AML-193 (cell line): Measurements from ENCODE around the gene CCDC142.
"Not testable (repeated sequence)": the region's sequence is repeated elsewhere in the genome, so short reads cannot be mapped to it uniquely, and the experiment has no call there.

Experiments
- DNase-seq, 2 experiments: peaks; one replicate each; lab custom pipeline; 2025; lab: John Stamatoyannopoulos, UW

The CCDC142 gene

DNA sequence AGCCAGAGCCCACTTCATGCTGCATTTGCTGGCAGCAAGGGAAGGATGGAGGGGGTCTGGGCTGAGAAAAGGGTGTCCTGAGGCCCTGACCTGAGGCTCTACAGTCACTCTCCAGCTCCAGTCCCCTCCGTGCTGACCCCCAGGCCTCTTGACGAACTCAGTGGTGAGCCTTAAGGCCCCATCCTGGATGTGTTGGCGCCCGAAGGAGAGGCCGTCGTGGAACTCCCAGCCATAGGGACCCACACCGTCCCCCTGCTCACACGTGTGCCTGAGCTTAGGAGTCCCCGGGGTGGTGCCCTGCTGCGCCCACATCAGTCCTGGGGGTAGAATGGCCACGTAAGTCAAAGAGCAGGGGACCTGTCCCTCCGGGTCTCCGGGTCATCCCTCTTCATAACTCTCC is 18.4 kb downstream of the CCDC142 start:
- no peak for DNase-seq

DNA sequence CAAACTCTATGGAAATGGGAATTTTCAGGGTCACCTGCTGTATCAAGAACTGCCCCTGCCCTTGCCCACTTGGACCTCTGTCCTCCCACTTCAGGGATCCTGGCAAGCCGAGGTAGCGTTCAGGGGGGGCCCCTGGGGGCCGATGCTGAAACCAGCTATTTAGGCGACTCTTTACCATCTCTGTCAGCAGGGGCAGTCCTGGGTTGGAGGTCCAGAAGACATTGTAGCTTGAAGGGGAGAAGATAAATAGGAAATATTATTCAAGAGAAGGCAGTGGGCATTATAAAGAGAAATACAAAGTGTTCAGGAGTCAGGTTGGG is 20.1 kb downstream of the CCDC142 start:
- no peak for DNase-seq

DNA sequence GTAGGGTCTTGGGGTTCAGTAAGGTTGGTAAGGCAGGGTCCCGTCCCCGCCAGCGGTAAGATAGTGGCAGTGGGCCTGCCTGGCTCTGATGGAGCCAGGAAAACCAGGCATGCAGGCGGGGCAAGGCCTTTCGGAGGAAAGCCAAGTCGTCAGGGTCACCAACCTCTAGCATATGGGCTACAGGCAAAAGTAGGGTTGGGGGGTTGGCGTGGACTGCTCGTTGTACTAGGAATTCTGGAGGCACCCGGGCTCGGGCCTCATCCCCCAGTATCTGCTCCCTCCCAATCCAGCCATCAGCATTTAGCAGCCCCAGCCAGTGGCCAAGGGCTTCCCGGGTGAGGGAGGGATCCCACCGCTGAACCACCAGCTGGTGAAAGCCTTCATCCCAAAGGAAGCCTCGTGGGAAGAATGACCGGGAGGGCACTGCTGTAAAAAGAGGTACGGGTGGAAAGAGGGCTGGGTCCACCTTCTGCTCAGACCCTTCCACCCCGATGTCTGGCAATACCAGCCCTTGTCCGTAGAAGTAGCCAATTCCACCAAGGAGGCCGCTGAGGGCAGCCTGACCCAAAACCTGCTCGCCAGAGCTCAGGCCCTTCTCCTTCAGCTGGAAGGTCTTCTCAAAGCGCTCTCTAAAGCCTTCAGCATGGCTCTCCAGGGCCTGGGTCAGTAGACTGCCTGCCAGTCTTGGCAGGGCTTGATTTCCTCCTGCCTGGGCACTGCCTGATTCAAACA is 20.6 kb downstream of the CCDC142 start:
- DNase-seq: no peak

DNA sequence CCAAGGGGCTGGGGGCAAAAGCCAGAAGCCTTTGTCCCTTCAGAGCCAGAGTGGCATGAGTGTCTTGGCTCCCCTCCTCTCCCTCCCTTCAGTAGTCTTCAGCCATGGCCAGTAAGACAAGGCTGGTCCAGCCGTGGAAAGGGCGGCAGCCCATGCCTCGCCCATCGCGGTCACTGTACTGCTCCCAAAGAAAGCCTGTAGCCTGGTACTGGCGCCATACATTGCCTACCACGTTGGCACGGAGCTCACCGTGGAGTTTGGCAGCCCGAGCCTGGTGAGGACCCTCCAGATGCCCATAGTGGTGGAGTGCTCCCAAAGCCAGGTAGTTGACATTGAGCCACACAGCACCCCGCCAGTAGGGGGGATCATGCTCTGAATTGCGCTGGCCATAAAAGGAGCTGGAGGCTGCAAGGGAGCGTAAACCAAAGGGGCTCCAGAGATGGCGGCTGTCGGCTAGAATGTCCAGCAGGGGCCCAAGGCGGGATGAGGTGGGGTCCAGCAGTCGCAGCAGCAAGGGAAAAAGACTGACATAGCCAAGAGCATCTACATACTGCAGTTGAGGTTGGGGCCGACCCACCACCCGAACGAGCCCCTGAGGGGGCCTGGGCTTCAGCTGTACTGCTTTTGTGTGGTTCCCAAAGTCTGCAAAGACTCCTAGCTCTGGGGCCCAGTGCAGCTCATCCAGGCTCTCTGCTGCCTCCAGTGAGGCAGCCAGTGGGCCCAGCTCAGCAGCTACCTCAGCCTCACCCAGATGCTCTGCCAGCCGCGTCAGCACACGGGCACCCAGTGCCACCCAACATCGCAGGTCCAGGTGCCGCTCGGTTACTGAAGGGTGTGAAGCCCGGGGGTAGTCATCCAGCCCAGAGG is 21.4 kb downstream of the CCDC142 start:
- DNase-seq: no peak

DNA sequence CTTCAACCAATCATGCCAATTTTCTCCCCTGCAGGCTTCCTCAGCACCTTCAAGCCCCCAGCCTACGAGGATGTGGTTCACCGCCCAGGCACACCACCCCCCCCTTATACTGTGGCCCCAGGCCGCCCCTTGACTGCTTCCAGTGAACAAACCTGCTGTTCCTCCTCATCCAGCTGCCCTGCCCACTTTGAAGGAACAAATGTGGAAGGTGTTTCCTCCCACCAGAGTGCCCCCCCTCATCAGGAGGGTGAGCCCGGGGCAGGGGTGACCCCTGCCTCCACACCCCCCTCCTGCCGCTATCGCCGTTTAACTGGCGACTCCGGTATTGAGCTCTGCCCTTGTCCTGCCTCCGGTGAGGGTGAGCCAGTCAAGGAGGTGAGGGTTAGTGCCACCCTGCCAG is 22.6 kb downstream of the CCDC142 start:
- DNase-seq: not testable (repeated sequence)

DNA sequence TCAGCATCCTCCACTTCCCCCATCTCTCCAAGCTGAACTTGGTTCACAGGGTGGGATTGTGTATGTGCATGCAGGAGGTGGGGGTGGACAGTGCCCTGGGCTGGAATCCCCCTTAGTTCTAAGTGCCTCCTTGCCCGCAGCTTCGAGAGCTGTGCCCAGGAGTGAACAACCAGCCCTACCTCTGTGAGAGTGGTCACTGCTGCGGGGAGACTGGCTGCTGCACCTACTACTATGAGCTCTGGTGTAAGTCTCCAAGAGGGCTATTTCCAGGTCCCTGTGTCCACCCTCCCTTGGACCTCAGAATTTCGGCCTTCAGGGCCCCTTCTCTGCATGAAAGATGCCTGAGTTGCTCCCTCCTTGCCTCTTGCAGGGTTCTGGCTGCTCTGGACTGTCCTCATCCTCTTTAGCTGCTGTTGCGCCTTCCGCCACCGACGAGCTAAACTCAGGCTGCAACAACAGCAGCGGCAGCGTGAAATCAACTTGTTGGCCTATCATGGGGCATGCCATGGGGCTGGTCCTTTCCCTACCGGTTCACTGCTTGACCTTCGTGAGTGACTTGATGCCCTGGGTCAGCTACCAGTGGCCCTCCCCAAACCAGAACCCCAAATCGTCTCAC is 23.2 kb downstream of the CCDC142 start:
- DNase-seq: not testable (repeated sequence)

DNA sequence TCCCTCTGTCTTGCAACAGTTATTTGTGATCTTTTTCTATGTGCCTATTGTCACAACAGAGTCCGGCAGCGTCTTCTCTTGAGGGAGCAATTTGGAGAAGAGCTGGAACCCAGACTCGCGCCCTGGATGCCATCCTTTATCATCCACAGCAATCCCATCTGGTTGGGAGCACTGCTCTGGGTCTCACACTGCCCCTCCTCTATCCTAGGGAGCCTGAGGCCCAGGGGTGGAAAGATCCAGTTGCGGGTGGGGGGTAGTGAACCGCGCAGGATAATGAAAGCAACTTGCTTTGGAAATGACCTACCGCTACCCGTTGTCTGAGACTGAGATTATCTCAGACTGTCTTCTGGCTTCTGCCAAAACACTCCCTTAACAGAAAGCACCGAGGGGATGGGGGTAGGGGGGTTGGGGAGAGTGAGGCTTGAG is 23.8 kb downstream of the CCDC142 start:
- no peak for DNase-seq

DNA sequence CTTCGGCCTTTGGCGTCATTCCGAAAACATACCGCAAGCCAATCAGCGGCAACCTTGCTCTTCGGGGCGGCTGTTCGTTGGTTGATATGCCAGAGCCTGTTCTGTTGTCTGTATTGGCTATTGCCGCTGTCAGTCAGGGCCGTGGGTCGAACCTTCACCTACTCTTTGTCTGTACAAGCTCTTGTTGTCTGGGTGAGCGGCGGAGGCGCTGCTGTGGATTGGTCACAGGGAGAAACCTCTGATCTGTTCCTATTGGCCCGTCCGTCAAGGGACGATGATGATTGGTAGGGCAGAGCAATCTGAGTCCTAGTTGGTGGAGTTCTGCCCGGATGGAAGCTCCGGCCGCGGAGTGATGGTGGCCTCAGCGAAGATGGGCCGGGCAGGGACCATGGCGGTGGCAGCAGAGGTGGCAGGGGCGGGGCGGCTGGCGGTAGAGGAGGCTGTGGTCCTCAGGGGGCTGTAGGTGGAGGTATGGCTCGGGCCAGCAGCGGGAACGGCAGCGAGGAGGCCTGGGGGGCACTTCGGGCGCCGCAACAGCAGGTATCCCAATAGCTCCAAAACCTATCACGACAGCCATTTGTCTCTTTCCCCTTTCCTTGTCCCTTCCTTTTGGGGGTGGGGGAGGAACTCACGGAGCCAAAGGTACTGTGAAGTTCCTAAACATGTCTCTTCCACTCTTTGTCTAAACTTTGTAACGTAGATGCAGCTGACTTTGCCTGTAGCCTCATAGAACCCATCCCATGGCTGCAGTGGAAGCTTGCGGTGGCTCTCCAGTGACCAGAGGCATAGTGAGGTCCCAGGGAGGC is 24.5 kb downstream of the CCDC142 start, which contains the start of gene WBP1:
Gene WBP1, plus strand, starts transcription at position 307 of the 806 bp plus-strand sequence. Its CDS starts 165 bp downstream, at position 472.
- peak; percentile 99 for DNase-seq

DNA sequence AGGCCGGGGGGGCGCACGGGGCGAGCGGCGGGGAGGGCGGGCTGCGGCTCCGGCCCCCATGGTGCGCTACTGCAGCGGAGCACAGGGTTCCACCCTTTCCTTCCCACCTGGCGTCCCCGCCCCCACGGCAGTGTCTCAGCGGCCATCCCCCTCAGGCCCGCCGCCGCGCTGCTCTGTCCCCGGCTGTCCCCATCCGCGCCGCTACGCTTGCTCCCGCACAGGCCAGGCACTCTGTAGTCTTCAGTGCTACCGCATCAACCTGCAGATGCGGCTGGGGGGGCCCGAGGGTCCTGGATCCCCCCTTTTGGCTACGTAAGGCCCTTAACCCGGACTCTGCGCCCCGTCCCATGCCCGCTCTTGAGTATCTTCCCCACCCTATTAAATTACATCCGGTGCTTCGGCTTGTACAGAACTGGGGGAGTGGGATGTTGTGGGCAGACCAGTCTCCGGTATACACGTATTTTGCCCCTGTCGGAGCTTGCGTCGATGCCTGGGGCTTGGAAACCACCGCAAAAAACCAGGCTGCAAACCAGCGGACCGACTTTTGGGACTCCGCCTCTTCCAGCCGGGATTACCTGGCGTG is 25.2 kb downstream of the CCDC142 start:
- DNase-seq: no peak

DNA sequence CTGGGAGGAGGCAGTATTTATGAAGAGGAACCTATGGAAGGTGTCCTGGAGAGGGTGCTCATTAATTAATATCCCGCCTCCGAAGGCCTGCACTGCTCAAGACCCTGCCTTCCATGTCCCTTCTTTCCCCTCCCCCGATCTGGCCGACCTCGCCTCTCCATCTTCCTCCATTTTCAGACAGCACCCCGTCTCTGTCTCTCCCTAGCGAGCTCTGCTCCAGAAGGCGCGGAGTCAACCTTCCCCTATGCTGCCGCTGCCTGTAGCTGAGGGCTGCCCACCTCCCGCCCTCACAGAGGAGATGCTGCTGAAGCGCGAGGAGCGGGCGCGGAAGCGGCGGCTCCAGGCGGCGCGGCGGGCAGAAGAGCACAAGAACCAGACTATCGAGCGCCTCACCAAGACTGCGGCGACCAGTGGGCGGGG is 25.7 kb downstream of the CCDC142 start:
- DNase-seq: no peak

DNA sequence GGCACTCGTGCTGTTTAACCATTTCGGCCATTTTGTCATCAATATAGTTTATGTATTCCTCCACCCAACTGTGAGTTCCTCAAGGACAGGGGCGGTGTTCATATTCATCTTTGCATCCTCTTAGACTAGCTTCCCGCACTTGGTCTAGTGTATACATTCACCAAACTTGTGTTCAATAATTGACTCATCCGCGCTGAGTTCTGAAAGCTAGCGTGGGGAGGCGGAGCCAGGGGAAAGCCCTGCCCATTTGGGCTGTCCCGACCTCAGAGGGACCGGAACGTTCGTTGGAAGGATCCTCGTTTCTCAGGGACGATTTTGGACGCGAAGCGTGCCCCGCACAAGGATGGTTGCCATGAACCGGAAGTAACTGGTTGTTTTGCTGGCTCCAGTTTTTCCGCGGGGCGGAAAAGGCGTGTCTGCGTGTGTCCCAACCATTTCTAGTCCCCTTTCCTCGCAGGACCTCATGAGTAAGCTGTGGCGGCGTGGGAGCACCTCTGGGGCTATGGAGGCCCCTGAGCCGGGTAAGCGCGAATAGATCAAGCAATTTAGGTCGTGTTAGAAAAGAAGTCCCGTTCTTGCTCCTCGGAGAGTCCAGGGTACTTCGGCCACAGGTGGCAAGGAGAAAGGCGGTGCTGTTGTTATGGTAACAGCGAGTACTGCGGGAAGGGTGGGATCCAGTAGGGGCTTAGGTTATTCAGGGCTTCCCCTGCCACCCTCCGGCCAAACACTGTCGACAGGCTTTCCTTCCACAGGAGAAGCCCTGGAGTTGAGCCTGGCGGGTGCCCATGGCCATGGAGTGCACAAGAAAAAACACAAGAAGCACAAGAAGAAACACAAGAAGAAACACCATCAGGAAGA is 27.9 kb downstream of the CCDC142 start, which contains the start of gene INO80B:
Gene INO80B, plus strand, starts transcription at position 434 of the 858 bp plus-strand sequence. Its CDS starts 30 bp downstream, at position 464.
- peak; percentile 94 to 95 for DNase-seq

DNA sequence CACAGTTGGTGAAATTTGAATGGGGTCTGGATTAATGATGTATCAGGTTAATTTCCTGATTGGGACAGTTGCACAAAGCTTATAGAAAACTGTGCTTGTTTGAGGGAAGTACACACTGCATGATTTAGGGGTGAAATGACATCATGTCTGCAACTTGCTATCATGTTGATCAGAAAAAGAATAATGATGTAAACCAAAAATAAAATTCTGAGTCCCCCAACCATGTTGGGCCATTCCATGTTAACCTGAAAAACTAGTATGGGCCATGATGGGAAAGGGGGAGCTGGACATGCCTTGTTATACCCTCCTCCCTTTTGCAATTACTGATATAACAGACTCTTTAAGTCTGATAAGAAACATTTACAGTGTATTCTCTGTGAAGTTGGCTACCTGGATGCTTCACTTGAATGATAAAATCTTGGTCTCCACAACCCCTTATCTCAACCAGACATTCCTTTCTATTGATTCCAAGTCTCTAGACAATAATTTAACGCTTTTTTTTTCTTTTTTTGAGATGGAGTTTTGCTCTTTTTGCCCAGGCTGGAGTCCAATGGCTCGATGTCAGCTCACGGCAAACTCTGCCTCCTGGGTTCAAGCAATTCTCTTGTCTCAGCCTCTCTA is 32.1 kb downstream of the CCDC142 start:
- no peak for DNase-seq

DNA sequence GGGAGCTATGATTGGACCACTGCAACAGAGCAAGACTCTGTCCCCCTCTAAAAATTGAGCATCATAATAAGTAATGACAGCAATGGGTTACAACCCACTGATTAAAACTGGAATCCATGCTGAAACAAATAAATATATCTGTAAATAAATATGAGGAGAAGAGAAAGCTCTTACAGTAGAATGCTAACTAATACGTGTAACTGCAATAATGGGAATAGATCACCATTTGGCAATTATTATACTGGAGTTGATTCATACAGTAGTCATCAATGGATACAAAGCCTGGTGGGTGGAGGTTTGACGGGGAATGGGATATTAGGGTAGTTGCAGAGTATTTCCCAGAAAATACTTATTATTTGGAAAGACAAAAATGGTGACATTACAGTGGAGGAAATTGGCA is 34.0 kb downstream of the CCDC142 start:
- no peak for DNase-seq

DNA sequence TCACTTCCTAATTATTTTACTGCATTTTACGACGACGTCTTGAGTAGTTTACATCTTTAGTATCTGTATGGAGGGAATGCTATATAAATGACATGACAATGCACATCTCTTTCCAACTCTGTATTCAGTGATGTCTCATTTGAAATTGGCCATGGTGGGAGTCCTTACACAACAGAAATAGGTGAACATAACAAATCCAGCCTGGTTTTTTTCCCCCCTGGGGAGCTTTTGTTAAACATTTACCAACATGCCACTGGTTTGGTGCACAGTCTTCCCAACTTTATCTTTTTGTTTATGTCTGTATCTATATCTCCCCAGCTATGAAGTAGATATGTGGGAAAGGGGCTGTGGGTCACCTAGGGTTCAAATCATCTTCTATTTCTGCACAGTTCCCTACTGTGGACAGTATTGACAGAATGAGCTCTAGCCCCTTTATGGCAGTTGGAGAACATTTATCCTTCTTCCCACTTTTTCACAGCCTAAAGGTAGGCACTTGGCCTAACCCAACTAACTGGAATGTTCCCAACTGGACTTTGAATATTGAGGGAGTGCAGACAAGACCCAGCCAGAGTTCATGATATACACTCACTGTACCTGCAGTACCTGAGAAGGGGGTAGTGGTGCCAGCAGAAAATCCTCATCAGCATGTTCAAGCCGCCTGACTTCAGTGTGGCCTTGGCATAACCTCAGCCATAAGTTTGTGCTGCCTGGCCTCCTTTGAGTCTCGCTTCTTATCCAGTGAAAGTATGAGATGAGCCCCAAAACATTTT is 35.4 kb downstream of the CCDC142 start:
- no peak for DNase-seq

DNA sequence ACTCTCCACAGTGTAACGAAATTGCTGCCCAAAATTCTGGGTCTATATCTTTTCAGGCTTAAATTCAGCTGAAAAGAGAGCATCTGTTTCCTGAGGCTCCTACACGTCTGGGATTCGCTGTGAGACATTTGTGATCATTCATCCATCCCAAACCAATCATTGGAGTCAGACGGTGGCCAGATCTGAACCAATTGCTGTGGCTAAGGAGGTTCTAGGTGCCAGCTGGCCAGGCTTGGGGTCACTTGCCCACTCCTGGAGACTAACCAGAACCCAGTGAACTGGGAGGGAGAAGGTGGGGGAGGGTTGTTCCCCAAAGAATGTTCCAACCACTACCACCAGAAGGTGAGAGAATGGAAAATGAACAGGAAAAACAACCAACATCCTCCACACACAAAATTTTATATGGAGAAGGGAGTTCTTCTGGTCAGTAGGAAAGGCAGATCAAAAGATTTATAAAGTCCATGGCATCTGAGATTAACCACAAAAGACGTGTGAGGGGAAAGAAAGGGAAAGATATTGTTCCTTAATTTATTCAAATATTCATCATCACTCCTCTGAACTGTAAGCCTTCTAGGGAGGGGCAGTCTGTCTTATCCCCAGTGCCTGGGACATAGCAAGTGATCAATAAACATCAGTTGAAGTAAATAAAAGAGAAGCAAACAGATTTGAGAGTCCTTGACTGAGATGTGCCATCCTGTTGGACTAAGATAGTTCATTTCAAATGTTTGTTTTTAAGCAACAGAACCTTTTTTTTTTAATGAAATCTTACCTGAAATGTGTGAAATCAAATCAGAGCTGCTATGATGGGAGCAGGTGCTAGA is 38.1 kb downstream of the CCDC142 start:
- DNase-seq: no peak

DNA sequence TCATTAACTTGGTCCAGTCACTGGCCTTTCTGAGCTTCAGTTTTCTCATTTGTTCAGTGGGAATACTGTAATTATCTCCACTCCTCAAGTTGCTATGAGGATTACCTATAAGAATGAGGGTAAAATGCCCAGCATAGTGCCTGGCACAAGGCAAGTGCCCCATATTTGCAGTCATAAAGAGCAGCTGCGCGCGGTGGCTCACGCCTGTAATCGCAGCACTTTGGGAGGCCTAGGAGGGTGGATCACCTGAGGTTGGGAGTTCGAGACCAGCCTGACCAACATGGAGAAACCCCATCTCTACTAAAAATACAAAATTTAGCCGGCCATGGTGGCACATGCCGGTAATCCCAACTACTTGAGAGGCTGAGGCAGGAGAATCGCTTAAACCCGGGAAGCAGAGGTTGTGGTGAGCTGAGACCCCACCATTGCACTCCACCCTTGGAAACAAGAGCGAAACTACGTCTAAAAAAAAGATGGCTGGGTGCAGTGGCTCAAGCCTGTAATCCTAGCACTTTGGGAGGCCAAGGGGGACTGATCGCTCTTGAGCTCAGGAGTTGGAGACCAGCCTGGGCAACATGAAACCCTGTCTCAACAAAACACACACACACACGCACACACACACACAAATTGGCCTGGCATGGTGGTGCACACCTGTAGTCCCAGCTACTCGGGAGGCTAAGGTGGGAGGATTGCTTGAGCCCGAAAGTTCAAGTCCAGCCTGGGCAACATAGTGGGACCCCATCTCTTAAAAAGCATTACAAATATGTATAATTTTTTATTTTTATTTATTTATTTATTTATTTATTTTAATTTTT is 40.1 kb downstream of the CCDC142 start:
- not testable (repeated sequence) for DNase-seq

DNA sequence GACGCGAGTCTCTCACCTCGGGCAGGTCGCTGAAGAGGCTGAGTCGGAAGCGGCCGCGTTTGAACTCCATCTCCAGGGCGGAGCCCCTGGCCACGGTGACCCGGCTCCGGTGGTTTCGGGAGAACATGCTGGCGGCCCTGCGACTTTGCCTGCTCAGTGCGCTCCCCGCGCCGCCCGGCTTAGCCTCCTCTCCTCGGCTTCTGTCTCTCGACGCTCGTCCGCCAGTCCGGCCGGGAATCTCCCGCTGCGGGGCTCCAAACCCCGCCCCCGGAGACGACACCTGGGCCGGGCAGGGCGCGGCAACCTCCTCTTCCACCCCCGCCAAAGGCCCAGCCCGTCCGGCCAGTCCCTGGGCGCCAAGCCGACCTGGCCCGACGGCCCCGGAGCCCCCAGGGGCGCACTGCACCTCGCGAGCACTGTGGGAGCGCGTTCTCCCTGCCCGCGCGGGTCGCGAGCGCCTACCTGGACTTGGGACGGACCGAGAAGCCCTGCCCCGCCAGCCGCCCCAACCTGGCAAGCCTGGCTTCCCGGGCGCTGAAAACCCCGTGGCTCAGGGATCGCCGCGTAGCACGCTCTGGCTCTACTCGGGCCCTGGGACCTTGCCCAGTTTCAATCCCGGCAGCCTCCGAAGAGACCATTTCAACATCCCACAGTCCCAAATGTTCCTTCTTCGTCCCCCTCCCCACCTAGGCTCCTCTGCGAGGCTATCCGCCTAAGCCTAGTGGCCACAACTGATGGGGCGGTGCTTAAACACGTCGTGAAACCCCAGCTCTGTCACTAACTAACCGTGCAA is 40.9 kb downstream of the CCDC142 start, which contains the start of gene RTKN:
Gene RTKN, minus strand, starts transcription at position 248 of the 793 bp plus-strand sequence. Its CDS starts 121 bp downstream, at position 127.
- DNase-seq: no peak
